ENCODE measurements around the gene ENTPD6.

ENTPD6 gene

DNA sequence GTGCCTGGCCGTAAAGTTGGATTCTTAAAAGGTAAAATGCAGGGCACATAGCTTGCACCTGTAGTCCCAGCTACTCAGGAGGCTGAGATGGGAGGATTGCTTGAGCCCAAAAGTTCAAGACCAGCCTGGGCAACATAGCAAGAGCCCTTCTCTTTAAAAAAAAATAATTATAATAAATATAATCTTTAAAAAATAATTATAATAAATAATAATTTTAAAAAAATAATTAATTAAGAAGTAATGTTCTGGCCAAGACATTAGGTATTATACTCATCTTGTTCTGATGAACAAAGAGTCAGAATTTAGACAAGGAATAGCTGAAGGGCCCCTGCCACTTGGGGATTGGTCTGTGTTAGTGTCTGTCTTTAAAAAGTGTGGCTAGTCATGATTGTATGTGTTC lies 13.9 kb downstream of the ENTPD6 start:
- no peak for DNase-seq (ENCODE audit: low read depth)
- TF ChIP-seq, protein P1, sequence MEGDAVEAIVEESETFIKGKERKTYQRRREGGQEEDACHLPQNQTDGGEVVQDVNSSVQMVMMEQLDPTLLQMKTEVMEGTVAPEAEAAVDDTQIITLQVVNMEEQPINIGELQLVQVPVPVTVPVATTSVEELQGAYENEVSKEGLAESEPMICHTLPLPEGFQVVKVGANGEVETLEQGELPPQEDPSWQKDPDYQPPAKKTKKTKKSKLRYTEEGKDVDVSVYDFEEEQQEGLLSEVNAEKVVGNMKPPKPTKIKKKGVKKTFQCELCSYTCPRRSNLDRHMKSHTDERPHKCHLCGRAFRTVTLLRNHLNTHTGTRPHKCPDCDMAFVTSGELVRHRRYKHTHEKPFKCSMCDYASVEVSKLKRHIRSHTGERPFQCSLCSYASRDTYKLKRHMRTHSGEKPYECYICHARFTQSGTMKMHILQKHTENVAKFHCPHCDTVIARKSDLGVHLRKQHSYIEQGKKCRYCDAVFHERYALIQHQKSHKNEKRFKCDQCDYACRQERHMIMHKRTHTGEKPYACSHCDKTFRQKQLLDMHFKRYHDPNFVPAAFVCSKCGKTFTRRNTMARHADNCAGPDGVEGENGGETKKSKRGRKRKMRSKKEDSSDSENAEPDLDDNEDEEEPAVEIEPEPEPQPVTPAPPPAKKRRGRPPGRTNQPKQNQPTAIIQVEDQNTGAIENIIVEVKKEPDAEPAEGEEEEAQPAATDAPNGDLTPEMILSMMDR (conservative IDR thresholded peaks at IDR 0.05; ENCODE audit: low read depth, low read length), result no peak
- no peak overlapping the region for H3K4me3 ChIP-seq (ENCODE audit: low read depth, low read length)

DNA sequence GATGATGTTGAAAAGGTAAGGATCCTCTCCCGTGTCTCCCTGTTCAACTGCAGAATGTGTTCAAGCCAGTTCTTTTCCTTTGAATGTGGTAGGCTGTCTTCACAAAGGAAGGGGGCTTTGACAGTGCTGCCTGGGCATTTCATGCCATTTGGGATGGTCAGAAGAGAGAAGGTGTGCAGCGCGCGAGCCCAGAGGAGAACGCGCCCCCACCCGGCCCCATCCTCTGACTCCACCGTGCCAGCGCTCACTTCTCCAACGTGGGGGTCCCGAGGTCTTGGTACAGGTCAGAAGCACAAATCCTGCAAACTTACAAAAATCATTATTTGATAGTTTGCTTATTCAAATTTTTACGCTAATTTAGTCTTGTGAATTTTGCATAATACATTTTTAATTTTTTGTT lies 14.4 kb downstream of the ENTPD6 start:
- no peak overlapping the region for H3K4me3 ChIP-seq (ENCODE audit: low read depth, low read length)
- no peak for DNase-seq (ENCODE audit: low read depth)
- TF ChIP-seq, protein P1 (conservative IDR thresholded peaks at IDR 0.05; ENCODE audit: low read depth, low read length), result no peak

DNA sequence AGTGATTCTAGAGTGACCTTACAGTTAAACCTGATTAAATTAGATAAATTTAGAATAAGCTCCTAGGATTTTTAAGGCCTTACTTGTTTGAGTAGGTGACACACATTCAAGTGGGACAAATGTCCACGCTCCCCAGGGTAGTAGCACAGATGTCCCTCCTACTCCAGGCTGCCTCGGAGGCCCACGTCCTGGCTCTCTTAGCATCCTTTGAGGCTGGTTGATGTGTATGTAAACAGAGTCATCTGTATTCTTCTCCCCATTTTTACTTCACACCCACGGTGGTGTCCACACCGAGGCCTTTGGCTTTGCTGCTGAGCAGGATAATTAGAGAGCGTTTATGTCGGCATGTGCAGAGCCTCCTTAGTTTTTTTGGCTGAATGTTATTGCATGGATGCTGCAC lies 15.8 kb downstream of the ENTPD6 start:
- DNase-seq (ENCODE audit: low read depth), result no peak
- TF ChIP-seq, protein P1 (conservative IDR thresholded peaks at IDR 0.05; ENCODE audit: low read depth, low read length), result no peak
- no peak overlapping the region for H3K4me3 ChIP-seq (ENCODE audit: low read depth, low read length)

- no peak for DNase-seq (ENCODE audit: low read depth)
- TF ChIP-seq, protein P1 (conservative IDR thresholded peaks at IDR 0.05; ENCODE audit: low read depth, low read length), result no peak
- H3K4me3 ChIP-seq (ENCODE audit: low read depth, low read length), result no peak overlapping the region
Observed at GRCh38 chr20:25212242-25212641, 16.7 kb downstream of the ENTPD6 start.

GRCh38 chr20:25213566-25214425 lies 18.3 kb downstream of the ENTPD6 start:
- no peak for DNase-seq (ENCODE audit: low read depth)
- H3K4me3 ChIP-seq (ENCODE audit: low read depth, low read length), result no peak overlapping the region
- TF ChIP-seq, protein P1 (conservative IDR thresholded peaks at IDR 0.05; ENCODE audit: low read depth, low read length), result no peak

GRCh38 chr20:25214426-25214790 lies 18.9 kb downstream of the ENTPD6 start:
- TF ChIP-seq, protein P1 (conservative IDR thresholded peaks at IDR 0.05; ENCODE audit: low read depth, low read length), result no peak
- H3K4me3 ChIP-seq (ENCODE audit: low read depth, low read length), result no peak overlapping the region
- DNase-seq (ENCODE audit: low read depth), result no peak

DNA sequence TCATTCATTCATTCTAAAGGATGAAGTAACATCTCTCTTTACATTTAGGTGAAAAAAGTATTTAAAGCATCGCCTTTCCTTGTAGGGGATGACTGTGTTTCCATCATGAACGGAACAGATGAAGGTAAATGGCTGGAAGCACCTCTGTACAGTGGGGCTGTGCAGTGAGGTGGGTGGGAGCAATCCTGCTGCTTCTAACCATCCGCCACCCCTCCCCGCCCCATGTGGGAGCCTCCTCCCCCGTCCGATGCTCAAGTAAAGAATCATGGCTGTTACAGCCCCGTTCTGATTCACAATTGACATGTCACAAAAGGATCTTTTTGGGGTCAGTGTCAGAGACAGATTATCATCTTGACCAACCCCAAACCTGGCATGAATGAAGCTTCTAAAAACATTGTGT lies 19.3 kb downstream of the ENTPD6 start:
- TF ChIP-seq, protein P1 (conservative IDR thresholded peaks at IDR 0.05; ENCODE audit: low read depth, low read length), result no peak
- no peak overlapping the region for H3K4me3 ChIP-seq (ENCODE audit: low read depth, low read length)
- no peak for DNase-seq (ENCODE audit: low read depth)
